WI38 (cell line): ENCODE data around the gene ATP6V1C2.

Experiments used
- H3K4me3 ChIP-seq: 2 replicates; pipeline ENCODE4 v1.5.1; 2011; ENCODE audit warnings: low read depth, mild to moderate bottlenecking, control low read depth, low read length
- CTCF ChIP-seq: IDR thresholded peaks from 2 replicates; pipeline ENCODE4 v1.5.1; 2012; ENCODE audit warnings: low read depth, mild to moderate bottlenecking, control low read depth, low read length

The ATP6V1C2 gene

GRCh38 chr2:10830641-10831399 lies 109.4 kb downstream of the ATP6V1C2 start:
- no peak overlapping the region for H3K4me3 ChIP-seq
- TF ChIP-seq CTCF = no peak

GRCh38 chr2:10831400-10831985 lies 110.1 kb downstream of the ATP6V1C2 start:
- TF ChIP-seq CTCF = no peak
- no peak overlapping the region for H3K4me3 ChIP-seq

GRCh38 chr2:10832203-10832936 lies 110.9 kb downstream of the ATP6V1C2 start:
- no peak overlapping the region for H3K4me3 ChIP-seq

GRCh38 chr2:10833021-10833420 lies 111.6 kb downstream of the ATP6V1C2 start:
- H3K4me3 ChIP-seq = no peak overlapping the region
- no peak for TF ChIP-seq CTCF

More at GRCh38 chr2:10832203-10832936, 110.9 kb downstream of the ATP6V1C2 start:
- peak; percentile 89 for TF ChIP-seq CTCF

GRCh38 chr2:10834068-10834655 lies 112.7 kb downstream of the ATP6V1C2 start:
- no peak for TF ChIP-seq CTCF
- no peak overlapping the region for H3K4me3 ChIP-seq
